NT2/D1 (cell line): ENCODE measurements around the gene F12.

Experiments used
- SUZ12 ChIP-seq: IDR thresholded peaks from 2 replicates; pipeline ENCODE4 v1.6.1; 2011; ENCODE audit not compliant: insufficient read length, insufficient read depth; ENCODE audit errors: extremely low read depth
- YY1 ChIP-seq: IDR thresholded peaks from 2 replicates; pipeline ENCODE4 v1.6.1; 2011; ENCODE audit not compliant: insufficient read length, insufficient read depth
- ZNF274 ChIP-seq: IDR thresholded peaks from 2 replicates; pipeline ENCODE4 v1.6.1; 2011; ENCODE audit warnings: mild to moderate bottlenecking, low read depth, low read length

DNA sequence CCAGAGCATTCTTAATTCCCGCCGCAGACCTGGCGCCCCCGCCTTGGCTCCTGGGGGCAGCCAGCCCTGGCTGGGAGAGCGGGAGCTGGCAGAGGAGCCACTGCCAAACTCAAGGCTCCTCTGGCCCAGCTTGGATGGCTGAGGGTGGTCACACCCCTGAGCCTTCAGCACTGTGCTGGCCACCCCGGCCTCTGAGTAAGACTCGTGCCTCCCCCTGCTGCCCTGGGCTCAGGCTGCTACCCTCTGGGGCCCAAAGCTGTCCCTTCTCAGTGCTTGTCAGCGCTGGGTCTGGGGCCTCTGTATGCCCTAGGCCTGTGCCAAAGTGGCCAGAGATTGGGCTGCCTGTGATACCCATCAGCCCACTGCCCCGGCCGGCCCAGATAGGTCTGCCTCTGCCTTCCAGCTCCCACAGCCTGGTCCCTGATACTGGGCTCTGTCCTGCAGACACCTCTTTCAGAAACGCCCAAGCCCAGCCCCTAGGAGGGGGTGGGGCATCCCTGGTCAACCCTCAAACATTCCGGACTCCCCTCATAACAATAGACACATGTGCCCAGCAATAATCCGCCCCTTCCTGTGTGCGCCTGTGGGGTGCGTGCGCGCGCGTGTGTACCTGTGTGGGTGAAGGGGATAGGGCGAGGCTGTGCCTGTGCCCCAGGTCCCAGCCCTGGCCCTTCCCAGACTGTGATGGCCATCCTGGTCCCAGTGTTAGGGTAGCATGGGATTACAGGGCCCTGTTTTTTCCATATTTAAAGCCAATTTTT is 32.9 kb upstream of the F12 start:
- no peak for TF ChIP-seq SUZ12
- no peak for TF ChIP-seq ZNF274
- no peak for TF ChIP-seq YY1
